ENCODE measurements around the gene SH3GL1. TPM values are rescaled to one million over a fixed set of nuclear protein-coding genes. Genes with fewer than 3 reads are reported as not detected.

SH3GL1 gene, protein sequence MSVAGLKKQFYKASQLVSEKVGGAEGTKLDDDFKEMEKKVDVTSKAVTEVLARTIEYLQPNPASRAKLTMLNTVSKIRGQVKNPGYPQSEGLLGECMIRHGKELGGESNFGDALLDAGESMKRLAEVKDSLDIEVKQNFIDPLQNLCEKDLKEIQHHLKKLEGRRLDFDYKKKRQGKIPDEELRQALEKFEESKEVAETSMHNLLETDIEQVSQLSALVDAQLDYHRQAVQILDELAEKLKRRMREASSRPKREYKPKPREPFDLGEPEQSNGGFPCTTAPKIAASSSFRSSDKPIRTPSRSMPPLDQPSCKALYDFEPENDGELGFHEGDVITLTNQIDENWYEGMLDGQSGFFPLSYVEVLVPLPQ
- 134 and 142 TPM in 2 replicates for polyA plus RNA-seq (2013)

DNA sequence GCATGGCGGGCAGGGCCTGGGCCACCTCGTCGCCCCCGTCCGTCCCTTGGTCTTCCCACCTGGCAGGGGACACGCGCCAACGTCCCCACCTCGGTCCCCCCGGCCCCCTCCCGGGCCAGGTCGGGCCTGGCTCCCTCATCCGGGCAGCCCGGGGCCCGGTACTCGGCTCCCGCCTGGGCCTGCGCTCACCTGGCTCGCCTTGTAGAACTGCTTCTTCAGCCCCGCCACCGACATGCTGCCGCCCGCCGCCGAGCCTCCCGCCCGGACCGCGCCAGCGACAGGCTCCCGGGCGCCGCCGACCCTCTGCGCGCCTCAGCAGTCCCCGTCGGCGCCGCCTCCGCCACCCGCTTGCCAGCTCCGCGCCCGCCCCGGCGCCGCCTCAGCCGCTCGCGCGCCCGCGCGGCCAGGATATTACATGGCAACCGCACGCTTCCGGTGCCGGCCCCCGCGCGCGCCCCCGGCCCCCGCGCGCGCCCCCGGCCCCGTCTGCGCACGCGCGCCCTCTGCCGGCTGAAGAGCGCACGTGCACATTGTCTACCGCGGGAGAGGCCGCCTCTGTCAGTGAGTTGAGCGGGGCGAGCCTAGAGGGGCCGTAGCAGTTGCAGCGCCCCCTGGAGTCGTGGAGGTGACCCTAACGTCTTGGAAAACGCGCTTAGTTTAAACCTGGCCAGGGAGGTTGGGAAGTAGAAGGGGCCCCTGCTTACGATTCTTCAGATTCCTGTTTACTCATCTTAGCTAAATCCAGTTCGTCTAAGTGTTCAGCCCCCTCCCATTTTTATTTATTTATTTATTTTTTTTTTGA, at the start of gene SH3GL1:
Gene SH3GL1, minus strand, starts transcription at position 413 of the 802 bp plus-strand sequence. Its CDS starts 179 bp downstream, at position 234.
- Histone ChIP-seq H4K8ac (ENCODE audit: low read depth, low read length) (peak within 1 kb of the TSS; percentile 97), H3K9me3 (ENCODE audit: insufficient read depth, low read depth, low read length) (no peaks in the 10 kb centered on the region), H4K91ac (ENCODE audit: low read depth, low read length) (peak within 1 kb of the TSS; percentile 96), H2AK5ac (ENCODE audit: low read length) (peak within 1 kb of the TSS; percentile 82), H3K36me3 (ENCODE audit: control insufficient read depth in 1 of 2, insufficient read depth in 2 of 2, low read length in 2 of 2) (peaks cover 13 to 15% of the 10 kb centered on the region in 2 experiments), H2BK120ac (ENCODE audit: insufficient read depth, low read length, poor library complexity) (peak within 1 kb of the TSS; percentile 86), H2BK5ac (ENCODE audit: low read depth, low read length, poor library complexity) (peak within 1 kb of the TSS; percentile 98), H3K23ac (ENCODE audit: low read length) (peak within 1 kb of the TSS; percentile 63), H3K79me1 (ENCODE audit: low read length) (peaks cover 19% of the 10 kb centered on the region), H3K4me3 (ENCODE audit: low read depth, low read length) (peak within 1 kb of the TSS; percentile 96), H4K12ac (ENCODE audit: low read depth, low read length) (peak within 1 kb of the TSS; percentile 80), H3K79me2 (ENCODE audit: control insufficient read depth, insufficient read depth, low read length, poor library complexity) (peaks cover 29% of the 10 kb centered on the region), H3K18ac (ENCODE audit: low read length) (peak within 1 kb of the TSS; percentile 99), H2BK12ac (ENCODE audit: low read length) (peak within 1 kb of the TSS; percentile 62), H3K27ac (ENCODE audit: low read depth, low read length) (peak within 1 kb of the TSS; percentile 82), H3K9ac (ENCODE audit: low read length) (peak within 1 kb of the TSS; percentile 94), H3K14ac (ENCODE audit: low read length) (peak within 1 kb of the TSS; percentile 99), H3K4ac (ENCODE audit: low read depth, low read length) (peak within 1 kb of the TSS; percentile 96), H3K4me1 (ENCODE audit: control insufficient read depth in 1 of 2, insufficient read depth in 2 of 2, low read length in 2 of 2) (peaks cover 4 to 12% of the 10 kb centered on the region in 2 experiments), H3K27me3 (ENCODE audit: insufficient read depth, low read length) (no peaks in the 10 kb centered on the region), H3K4me2 (ENCODE audit: low read length) (peak within 1 kb of the TSS; percentile 77), H2AFZ (ENCODE audit: insufficient read depth, low read length, poor library complexity) (peak within 1 kb of the TSS; percentile 86)
- WGBS (ENCODE audit: extremely low coverage, insufficient coverage, insufficient read length): no CpG with 5 or more reads among the region's 90 CpGs
- DNase-seq: peak; percentile 88 to 99

- H4K8ac ChIP-seq (ENCODE audit: low read depth, low read length): no peak overlapping the region
- no peaks in the 10 kb centered on the region for H3K4me1 ChIP-seq (ENCODE audit: control insufficient read depth in 1 of 2, insufficient read depth in 2 of 2, low read length in 2 of 2)
- no peaks in the 10 kb centered on the region for H3K27me3 ChIP-seq (ENCODE audit: insufficient read depth, low read length)
- H3K14ac ChIP-seq (ENCODE audit: low read length): no peak overlapping the region
- no peak overlapping the region for H4K91ac ChIP-seq (ENCODE audit: low read depth, low read length)
- no peak for DNase-seq
- H3K36me3 ChIP-seq (ENCODE audit: control insufficient read depth in 1 of 2, insufficient read depth in 2 of 2, low read length in 2 of 2): peaks cover 68 to 69% of the 10 kb centered on the region in 2 experiments
- no peaks in the 10 kb centered on the region for H3K79me2 ChIP-seq (ENCODE audit: control insufficient read depth, insufficient read depth, low read length, poor library complexity)
- no CpG with 5 or more reads among the region's 9 CpGs for WGBS (ENCODE audit: extremely low coverage, insufficient coverage, insufficient read length)
- H3K23ac ChIP-seq (ENCODE audit: low read length): no peak overlapping the region
- H3K4ac ChIP-seq (ENCODE audit: low read depth, low read length): no peak overlapping the region
- H3K27ac ChIP-seq (ENCODE audit: low read depth, low read length): no peak overlapping the region
- no peak overlapping the region for H3K18ac ChIP-seq (ENCODE audit: low read length)
- no peak overlapping the region for H2BK12ac ChIP-seq (ENCODE audit: low read length)
- no peaks in the 10 kb centered on the region for H3K9me3 ChIP-seq (ENCODE audit: insufficient read depth, low read depth, low read length)
- no peak overlapping the region for H2AK5ac ChIP-seq (ENCODE audit: low read length)
- no peak overlapping the region for H2AFZ ChIP-seq (ENCODE audit: insufficient read depth, low read length, poor library complexity)
- H2BK5ac ChIP-seq (ENCODE audit: low read depth, low read length, poor library complexity): no peak overlapping the region
- H3K9ac ChIP-seq (ENCODE audit: low read length): no peak overlapping the region
- H4K12ac ChIP-seq (ENCODE audit: low read depth, low read length): no peak overlapping the region
- no peak overlapping the region for H3K4me3 ChIP-seq (ENCODE audit: low read depth, low read length)
- H2BK120ac ChIP-seq (ENCODE audit: insufficient read depth, low read length, poor library complexity): no peak overlapping the region
- H3K79me1 ChIP-seq (ENCODE audit: low read length): no peaks in the 10 kb centered on the region
- no peak overlapping the region for H3K4me2 ChIP-seq (ENCODE audit: low read length)
Measured at GRCh38 chr19:4449639-4450028, 49.3 kb upstream of the SH3GL1 start.

DNA sequence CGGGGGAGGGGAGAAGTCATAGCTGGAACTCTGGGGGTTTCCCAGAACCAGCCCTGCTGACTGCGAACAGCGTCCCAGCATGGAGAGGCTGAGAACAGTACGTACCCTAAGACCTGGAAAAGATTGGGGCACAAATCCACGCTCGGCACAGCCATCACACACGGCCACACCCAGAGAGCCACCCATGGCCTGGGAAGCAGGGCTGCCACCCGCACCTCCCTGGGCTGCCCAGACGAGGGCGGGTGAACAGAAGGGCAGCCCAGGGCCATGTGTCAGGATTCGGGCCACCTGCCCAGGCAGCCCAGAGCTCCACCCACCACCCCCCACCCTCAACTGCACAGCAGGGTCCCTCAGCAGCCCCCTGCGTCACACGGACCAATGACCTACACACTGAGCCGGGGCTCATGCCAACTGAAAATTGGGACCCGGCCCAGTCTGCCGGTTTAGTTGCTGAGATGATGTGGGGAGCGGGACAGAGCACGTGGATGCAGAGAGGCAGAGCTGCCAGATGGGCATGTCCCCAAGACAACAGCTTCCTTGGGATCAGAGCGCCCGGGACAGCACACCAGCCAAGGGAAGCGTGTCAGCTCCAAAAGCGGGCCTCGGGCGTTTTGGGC, 48.8 kb upstream of the SH3GL1 start:
- no peak overlapping the region for H3K4me2 ChIP-seq (ENCODE audit: low read length)
- DNase-seq: no peak
- H3K23ac ChIP-seq (ENCODE audit: low read length): no peak overlapping the region
- H3K4me3 ChIP-seq (ENCODE audit: low read depth, low read length): no peak overlapping the region
- H3K27ac ChIP-seq (ENCODE audit: low read depth, low read length): no peak overlapping the region
- H3K14ac ChIP-seq (ENCODE audit: low read length): no peak overlapping the region
- H2AFZ ChIP-seq (ENCODE audit: insufficient read depth, low read length, poor library complexity): no peak overlapping the region
- H3K18ac ChIP-seq (ENCODE audit: low read length): no peak overlapping the region
- no peaks in the 10 kb centered on the region for H3K27me3 ChIP-seq (ENCODE audit: insufficient read depth, low read length)
- no peaks in the 10 kb centered on the region for H3K9me3 ChIP-seq (ENCODE audit: insufficient read depth, low read depth, low read length)
- peaks cover 73 to 74% of the 10 kb centered on the region in 2 experiments for H3K36me3 ChIP-seq (ENCODE audit: control insufficient read depth in 1 of 2, insufficient read depth in 2 of 2, low read length in 2 of 2)
- no CpG with 5 or more reads among the region's 24 CpGs for WGBS (ENCODE audit: extremely low coverage, insufficient coverage, insufficient read length)
- no peak overlapping the region for H3K4ac ChIP-seq (ENCODE audit: low read depth, low read length)
- H3K9ac ChIP-seq (ENCODE audit: low read length): no peak overlapping the region
- no peak overlapping the region for H2AK5ac ChIP-seq (ENCODE audit: low read length)
- no peak overlapping the region for H2BK5ac ChIP-seq (ENCODE audit: low read depth, low read length, poor library complexity)
- no peaks in the 10 kb centered on the region for H3K79me2 ChIP-seq (ENCODE audit: control insufficient read depth, insufficient read depth, low read length, poor library complexity)
- H4K91ac ChIP-seq (ENCODE audit: low read depth, low read length): no peak overlapping the region
- H2BK12ac ChIP-seq (ENCODE audit: low read length): no peak overlapping the region
- H3K79me1 ChIP-seq (ENCODE audit: low read length): no peaks in the 10 kb centered on the region
- no peak overlapping the region for H2BK120ac ChIP-seq (ENCODE audit: insufficient read depth, low read length, poor library complexity)
- H4K8ac ChIP-seq (ENCODE audit: low read depth, low read length): no peak overlapping the region
- H4K12ac ChIP-seq (ENCODE audit: low read depth, low read length): no peak overlapping the region
- H3K4me1 ChIP-seq (ENCODE audit: control insufficient read depth in 1 of 2, insufficient read depth in 2 of 2, low read length in 2 of 2): no peaks in the 10 kb centered on the region

DNA sequence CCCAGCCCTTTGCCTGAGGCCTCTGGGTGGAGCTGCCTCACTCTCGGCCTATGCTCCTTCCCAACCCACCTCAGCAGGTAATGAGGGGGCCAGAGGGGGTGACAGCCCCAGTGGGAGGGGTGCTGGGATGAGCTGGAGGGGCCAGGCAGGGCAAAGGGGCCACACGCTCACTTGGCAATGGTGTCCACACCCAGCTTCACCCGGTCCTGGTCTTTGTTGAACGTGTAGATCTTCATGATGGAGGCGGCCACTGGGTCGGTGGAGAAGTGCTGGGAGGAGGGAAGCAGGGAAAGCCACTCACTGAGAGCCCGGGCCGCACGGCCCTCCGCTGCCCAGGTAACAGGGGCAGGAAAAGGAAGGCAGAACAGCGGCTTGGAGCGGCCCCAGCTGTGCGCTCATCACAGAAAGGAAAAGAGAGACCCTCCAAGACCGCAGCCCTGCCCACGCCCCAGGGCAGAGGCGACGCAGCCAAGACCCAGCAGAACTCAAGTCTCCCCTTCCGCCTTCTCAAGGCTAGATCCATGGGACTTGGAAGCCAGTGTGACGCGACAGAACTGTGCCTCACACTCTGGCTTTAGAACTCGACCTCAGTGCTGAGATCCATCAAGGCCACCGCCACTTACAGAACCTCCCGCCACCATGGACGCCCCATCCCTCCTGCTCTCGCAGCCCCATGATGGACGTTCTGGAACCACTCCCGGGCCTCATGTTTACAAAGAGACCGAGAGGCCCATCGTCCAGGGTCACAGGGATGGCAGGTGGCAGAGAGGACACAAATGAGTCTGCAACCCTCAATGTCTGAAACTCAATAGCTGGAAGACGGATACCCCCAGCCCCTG, 48.0 kb upstream of the SH3GL1 start:
- H3K27me3 ChIP-seq (ENCODE audit: insufficient read depth, low read length): no peaks in the 10 kb centered on the region

More for the DNA sequence above, 48.0 kb upstream of the SH3GL1 start:
- no peaks in the 10 kb centered on the region for H3K79me1 ChIP-seq (ENCODE audit: low read length)
- no peak overlapping the region for H3K4me3 ChIP-seq (ENCODE audit: low read depth, low read length)
- WGBS (ENCODE audit: extremely low coverage, insufficient coverage, insufficient read length): no CpG with 5 or more reads among the region's 30 CpGs
- DNase-seq: no peak
- H3K9me3 ChIP-seq (ENCODE audit: insufficient read depth, low read depth, low read length): no peaks in the 10 kb centered on the region
- H4K12ac ChIP-seq (ENCODE audit: low read depth, low read length): peak overlapping the region; percentile 22
- H4K8ac ChIP-seq (ENCODE audit: low read depth, low read length): no peak overlapping the region
- no peak overlapping the region for H3K9ac ChIP-seq (ENCODE audit: low read length)
- no peak overlapping the region for H4K91ac ChIP-seq (ENCODE audit: low read depth, low read length)
- H2BK120ac ChIP-seq (ENCODE audit: insufficient read depth, low read length, poor library complexity): no peak overlapping the region
- H2AFZ ChIP-seq (ENCODE audit: insufficient read depth, low read length, poor library complexity): no peak overlapping the region
- no peak overlapping the region for H2BK5ac ChIP-seq (ENCODE audit: low read depth, low read length, poor library complexity)
- no peak overlapping the region for H2BK12ac ChIP-seq (ENCODE audit: low read length)
- H3K4me2 ChIP-seq (ENCODE audit: low read length): no peak overlapping the region
- no peak overlapping the region for H3K4ac ChIP-seq (ENCODE audit: low read depth, low read length)
- no peak overlapping the region for H3K27ac ChIP-seq (ENCODE audit: low read depth, low read length)
- H2AK5ac ChIP-seq (ENCODE audit: low read length): no peak overlapping the region
- H3K4me1 ChIP-seq (ENCODE audit: control insufficient read depth in 1 of 2, insufficient read depth in 2 of 2, low read length in 2 of 2): no peaks in the 10 kb centered on the region
- H3K23ac ChIP-seq (ENCODE audit: low read length): no peak overlapping the region
- no peak overlapping the region for H3K18ac ChIP-seq (ENCODE audit: low read length)
- H3K79me2 ChIP-seq (ENCODE audit: control insufficient read depth, insufficient read depth, low read length, poor library complexity): no peaks in the 10 kb centered on the region
- H3K36me3 ChIP-seq (ENCODE audit: control insufficient read depth in 1 of 2, insufficient read depth in 2 of 2, low read length in 2 of 2): peaks cover 75% of the 10 kb centered on the region in 2 experiments
- no peak overlapping the region for H3K14ac ChIP-seq (ENCODE audit: low read length)
